ENCODE measurements around the gene F8. TPM values are rescaled to one million over a fixed set of nuclear protein-coding genes. Genes with fewer than 3 reads are reported as not detected.

The F8 gene
- total and polyA plus RNA-seq, 10 of the 15 experiments (the other 5 are each of a cell fraction or from before 2014, with no cell fraction given): 3.0 to 8.1 (median 5.1) TPM

- TF ChIP-seq, protein P1, sequence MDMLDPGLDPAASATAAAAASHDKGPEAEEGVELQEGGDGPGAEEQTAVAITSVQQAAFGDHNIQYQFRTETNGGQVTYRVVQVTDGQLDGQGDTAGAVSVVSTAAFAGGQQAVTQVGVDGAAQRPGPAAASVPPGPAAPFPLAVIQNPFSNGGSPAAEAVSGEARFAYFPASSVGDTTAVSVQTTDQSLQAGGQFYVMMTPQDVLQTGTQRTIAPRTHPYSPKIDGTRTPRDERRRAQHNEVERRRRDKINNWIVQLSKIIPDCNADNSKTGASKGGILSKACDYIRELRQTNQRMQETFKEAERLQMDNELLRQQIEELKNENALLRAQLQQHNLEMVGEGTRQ (IDR thresholded peaks at IDR 0.05; ENCODE audit: borderline replicate concordance, low read depth, low read length): no peak
- TF ChIP-seq SUZ12 (IDR thresholded peaks at IDR 0.05; ENCODE audit: unreplicated experiment): no peak
Measured at GRCh38 chrX:155035688-155036087, 13.2 kb upstream of the F8 start (continued).

DNA sequence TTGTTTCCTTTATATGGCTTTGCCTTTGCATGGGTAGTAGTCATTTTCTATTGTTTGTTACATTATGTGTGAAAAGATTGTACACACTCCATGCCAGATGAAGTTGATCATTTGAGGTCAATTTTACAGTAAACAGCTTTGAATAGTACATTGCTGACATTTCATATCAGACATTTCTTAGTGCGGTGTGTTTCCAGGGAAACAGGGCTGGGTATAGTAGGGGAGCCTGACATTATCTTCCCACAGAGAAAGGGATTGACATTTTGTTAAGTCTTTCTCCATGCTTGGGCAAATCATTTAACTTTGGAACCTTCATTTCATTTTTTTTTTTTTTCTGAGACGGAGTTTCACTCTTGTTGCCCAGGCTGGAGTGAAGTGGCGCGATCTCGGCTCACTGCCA is 9.1 kb upstream of the F8 start:
- no peaks in the 10 kb centered on the region for H3K36me3 ChIP-seq (ENCODE audit: control insufficient read depth in 2 of 2, insufficient read depth in 2 of 2, low read length in 1 of 2)
- BruUV-seq (replicated peaks): no TSS peak
- H4K20me1 ChIP-seq (ENCODE audit: control insufficient read depth, insufficient read depth): no peaks in the 10 kb centered on the region
- ChIA-PET POLR2A (interaction anchor here (0.5 to 0.7 kb wide), 2 partner anchors 14 to 485 kb away, joined by 3 read pairs; no protein-coding TSS in a partner anchor), CTCF (no interaction called here), SMC1A (ENCODE audit: uncharacterized antibody, unreplicated experiment) (no interaction called here), RAD21 (ENCODE audit: unreplicated experiment) (no interaction called here)
- DNase-seq (ENCODE audit: low read depth, low spot score): no peak
- H3K4me2 ChIP-seq (ENCODE audit: control insufficient read depth, insufficient read depth): no peak overlapping the region
- H3K79me2 ChIP-seq (ENCODE audit: control insufficient read depth, insufficient read depth, low read length): peaks cover 27% of the 10 kb centered on the region
- no peaks in the 10 kb centered on the region for H3K27me3 ChIP-seq (replicated peaks in 1 of 2; ENCODE audit: control insufficient read depth in 2 of 2, insufficient read depth in 2 of 2, low read length in 1 of 2)
- H3K9me3 ChIP-seq (replicated peaks; ENCODE audit: control insufficient read depth, insufficient read depth, low read length): peaks cover 4% of the 10 kb centered on the region
- no peak for ATAC-seq
- 84% methylated on average over 3 of the region's 5 CpGs for WGBS (ENCODE audit: insufficient coverage, insufficient replicate concordance, low lambda C conversion rate, missing lambda C conversion rate)
- intact Hi-C loops (cut with micrococcal nuclease; ENCODE audit: unreplicated experiment): no loop called here
- in situ Hi-C loops (cut with MboI): no loop called here
- H3K4me1 ChIP-seq (ENCODE audit: control insufficient read depth, insufficient read depth, low read length): no peaks in the 10 kb centered on the region
- FAIRE-seq: no peak
- no peak overlapping the region for H3K27ac ChIP-seq (ENCODE audit: control insufficient read depth, insufficient read depth)
- H3K9ac ChIP-seq (ENCODE audit: control insufficient read depth, insufficient read depth, low read length): no peak overlapping the region
- no peak overlapping the region for H2AFZ ChIP-seq (ENCODE audit: control insufficient read depth, low read depth, low read length)
- no peak overlapping the region for H3K4me3 ChIP-seq
- TF ChIP-seq, protein P2, sequence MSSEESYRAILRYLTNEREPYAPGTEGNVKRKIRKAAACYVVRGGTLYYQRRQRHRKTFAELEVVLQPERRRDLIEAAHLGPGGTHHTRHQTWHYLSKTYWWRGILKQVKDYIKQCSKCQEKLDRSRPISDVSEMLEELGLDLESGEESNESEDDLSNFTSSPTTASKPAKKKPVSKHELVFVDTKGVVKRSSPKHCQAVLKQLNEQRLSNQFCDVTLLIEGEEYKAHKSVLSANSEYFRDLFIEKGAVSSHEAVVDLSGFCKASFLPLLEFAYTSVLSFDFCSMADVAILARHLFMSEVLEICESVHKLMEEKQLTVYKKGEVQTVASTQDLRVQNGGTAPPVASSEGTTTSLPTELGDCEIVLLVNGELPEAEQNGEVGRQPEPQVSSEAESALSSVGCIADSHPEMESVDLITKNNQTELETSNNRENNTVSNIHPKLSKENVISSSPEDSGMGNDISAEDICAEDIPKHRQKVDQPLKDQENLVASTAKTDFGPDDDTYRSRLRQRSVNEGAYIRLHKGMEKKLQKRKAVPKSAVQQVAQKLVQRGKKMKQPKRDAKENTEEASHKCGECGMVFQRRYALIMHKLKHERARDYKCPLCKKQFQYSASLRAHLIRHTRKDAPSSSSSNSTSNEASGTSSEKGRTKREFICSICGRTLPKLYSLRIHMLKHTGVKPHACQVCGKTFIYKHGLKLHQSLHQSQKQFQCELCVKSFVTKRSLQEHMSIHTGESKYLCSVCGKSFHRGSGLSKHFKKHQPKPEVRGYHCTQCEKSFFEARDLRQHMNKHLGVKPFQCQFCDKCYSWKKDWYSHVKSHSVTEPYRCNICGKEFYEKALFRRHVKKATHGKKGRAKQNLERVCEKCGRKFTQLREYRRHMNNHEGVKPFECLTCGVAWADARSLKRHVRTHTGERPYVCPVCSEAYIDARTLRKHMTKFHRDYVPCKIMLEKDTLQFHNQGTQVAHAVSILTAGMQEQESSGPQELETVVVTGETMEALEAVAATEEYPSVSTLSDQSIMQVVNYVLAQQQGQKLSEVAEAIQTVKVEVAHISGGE (CRISPR knock-in tag; IDR thresholded peaks at IDR 0.05): no peak
- TF ChIP-seq ESRRA (IDR thresholded peaks at IDR 0.05; ENCODE audit: low read length) (no peak), RUNX3 (IDR thresholded peaks at IDR 0.05; ENCODE audit: low read length) (no peak), MEF2B (IDR thresholded peaks at IDR 0.05; ENCODE audit: partially characterized antibody, poor library complexity, severe bottlenecking) (no peak), EED (IDR thresholded peaks at IDR 0.05; ENCODE audit: low read depth) (no peak), MXI1 (IDR thresholded peaks at IDR 0.05; ENCODE audit: low read depth, low read length) (no peak), PKNOX1 (IDR thresholded peaks at IDR 0.05) (no peak), SREBF2 (IDR thresholded peaks at IDR 0.05; ENCODE audit: low read length) (no peak), SMARCA5 (IDR thresholded peaks at IDR 0.05) (no peak), RCOR1 (conservative IDR thresholded peaks at IDR 0.05; ENCODE audit: low read depth, low read length) (no peak), JUND (IDR thresholded peaks at IDR 0.05; ENCODE audit: low read depth, low read length) (no peak), SUPT20H (IDR thresholded peaks at IDR 0.05; ENCODE audit: borderline replicate concordance, control insufficient read depth, low read depth, low read length) (no peak)
- TF ChIP-seq, protein P3, sequence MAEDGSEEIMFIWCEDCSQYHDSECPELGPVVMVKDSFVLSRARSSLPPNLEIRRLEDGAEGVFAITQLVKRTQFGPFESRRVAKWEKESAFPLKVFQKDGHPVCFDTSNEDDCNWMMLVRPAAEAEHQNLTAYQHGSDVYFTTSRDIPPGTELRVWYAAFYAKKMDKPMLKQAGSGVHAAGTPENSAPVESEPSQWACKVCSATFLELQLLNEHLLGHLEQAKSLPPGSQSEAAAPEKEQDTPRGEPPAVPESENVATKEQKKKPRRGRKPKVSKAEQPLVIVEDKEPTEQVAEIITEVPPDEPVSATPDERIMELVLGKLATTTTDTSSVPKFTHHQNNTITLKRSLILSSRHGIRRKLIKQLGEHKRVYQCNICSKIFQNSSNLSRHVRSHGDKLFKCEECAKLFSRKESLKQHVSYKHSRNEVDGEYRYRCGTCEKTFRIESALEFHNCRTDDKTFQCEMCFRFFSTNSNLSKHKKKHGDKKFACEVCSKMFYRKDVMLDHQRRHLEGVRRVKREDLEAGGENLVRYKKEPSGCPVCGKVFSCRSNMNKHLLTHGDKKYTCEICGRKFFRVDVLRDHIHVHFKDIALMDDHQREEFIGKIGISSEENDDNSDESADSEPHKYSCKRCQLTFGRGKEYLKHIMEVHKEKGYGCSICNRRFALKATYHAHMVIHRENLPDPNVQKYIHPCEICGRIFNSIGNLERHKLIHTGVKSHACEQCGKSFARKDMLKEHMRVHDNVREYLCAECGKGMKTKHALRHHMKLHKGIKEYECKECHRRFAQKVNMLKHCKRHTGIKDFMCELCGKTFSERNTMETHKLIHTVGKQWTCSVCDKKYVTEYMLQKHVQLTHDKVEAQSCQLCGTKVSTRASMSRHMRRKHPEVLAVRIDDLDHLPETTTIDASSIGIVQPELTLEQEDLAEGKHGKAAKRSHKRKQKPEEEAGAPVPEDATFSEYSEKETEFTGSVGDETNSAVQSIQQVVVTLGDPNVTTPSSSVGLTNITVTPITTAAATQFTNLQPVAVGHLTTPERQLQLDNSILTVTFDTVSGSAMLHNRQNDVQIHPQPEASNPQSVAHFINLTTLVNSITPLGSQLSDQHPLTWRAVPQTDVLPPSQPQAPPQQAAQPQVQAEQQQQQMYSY (CRISPR knock-in tag; IDR thresholded peaks at IDR 0.05): no peak
